Suprapubic skin (tissue), 4 donors: ENCODE results near the gene LIMD2.

Experiments used
- EP300 ChIP-seq: sonication (generic); formaldehyde crosslinking; IDR thresholded peaks from one replicate; pipeline ENCODE4 v1.6.1; 2017; ENCODE audit warnings: antibody characterized with exemption
- POLR2A ChIP-seq, 2 donors: fragments of 450-650 bp; IDR thresholded peaks; one replicate each; pipeline ENCODE4 v1.6.1; 2017; ENCODE audit warnings: antibody characterized with exemption in 2 of 2, mild to moderate bottlenecking in 2 of 2, moderate library complexity in 2 of 2
- POLR2AphosphoS5 ChIP-seq, 3 donors: sonication (generic); formaldehyde crosslinking; IDR thresholded peaks; one replicate each; pipeline ENCODE4 v1.6.1; 2017; ENCODE audit warnings: antibody characterized with exemption in 3 of 3
- TF ChIP-seq, protein P1 (sequence below), 2 donors: fragments of 200-600 bp in 1 of 2; fragments of 450-650 bp in 1 of 2; sonication (generic) in 1 of 2; IDR thresholded peaks; one replicate each; pipeline ENCODE4 v1.5.1; 2016 to 2019; ENCODE audit warnings: antibody characterized with exemption in 2 of 2, mild to moderate bottlenecking in 1 of 2, moderate library complexity in 1 of 2

DNA sequence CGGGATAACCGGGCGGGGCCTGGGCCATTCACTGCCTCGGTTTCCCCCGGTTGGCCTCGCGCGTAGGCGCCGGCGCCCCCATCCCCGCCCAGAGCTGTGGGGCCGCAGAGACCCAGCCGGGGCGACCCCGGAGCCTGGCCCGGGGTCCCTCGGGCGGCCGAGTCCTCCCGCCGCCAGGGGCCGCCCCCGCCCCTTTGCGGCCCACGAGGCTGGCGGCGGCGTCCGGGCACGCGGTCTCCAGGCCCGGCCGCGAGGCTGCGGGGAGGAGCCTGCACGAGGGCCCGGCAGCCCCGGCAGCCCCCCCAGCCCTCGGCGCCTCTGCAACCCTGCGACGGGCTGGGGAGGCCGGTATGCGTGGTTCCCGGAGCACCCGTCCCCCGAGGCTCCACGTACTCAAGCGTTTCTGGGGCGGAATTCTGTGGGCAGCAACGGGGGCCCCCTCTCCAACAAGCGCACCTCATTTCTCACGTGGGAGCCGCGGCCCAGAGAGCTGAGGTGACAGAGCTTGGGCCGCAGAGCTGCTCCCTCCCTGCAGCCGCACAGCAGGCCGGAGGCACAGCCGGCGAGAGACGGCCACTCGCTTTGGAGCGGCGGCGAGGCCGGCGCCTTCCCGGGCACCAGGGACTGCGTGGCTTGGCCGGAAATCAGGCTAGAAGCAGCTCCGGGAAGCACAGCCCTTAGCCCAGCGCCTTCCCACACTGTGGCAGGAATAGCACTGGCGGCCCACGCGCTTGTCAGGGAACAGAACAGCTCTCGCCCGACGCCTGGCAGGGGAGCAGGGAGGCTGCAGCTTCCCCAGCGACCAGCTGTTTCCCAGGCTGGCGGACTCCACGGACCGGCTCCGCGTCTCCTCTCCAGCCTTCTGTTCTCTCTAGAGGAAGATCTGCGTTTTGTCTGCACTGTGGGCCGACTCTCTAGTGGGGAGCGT lies 867 bp upstream of the LIMD2 start:
- TF ChIP-seq POLR2A (IDR thresholded peaks at IDR 0.05) (no peak), POLR2AphosphoS5 (IDR thresholded peaks at IDR 0.05) (no peak), EP300 (no peak)
- TF ChIP-seq, protein P1, sequence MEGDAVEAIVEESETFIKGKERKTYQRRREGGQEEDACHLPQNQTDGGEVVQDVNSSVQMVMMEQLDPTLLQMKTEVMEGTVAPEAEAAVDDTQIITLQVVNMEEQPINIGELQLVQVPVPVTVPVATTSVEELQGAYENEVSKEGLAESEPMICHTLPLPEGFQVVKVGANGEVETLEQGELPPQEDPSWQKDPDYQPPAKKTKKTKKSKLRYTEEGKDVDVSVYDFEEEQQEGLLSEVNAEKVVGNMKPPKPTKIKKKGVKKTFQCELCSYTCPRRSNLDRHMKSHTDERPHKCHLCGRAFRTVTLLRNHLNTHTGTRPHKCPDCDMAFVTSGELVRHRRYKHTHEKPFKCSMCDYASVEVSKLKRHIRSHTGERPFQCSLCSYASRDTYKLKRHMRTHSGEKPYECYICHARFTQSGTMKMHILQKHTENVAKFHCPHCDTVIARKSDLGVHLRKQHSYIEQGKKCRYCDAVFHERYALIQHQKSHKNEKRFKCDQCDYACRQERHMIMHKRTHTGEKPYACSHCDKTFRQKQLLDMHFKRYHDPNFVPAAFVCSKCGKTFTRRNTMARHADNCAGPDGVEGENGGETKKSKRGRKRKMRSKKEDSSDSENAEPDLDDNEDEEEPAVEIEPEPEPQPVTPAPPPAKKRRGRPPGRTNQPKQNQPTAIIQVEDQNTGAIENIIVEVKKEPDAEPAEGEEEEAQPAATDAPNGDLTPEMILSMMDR (IDR thresholded peaks at IDR 0.05), result peak in 1 of 2 donors; percentile 9
